ENCODE measurements around the gene SHANK3.

SHANK3 gene

GRCh38 chr22:50715250-50715649 is 42.6 kb downstream of the SHANK3 start:
- Histone ChIP-seq H3K9me3 (ENCODE audit: control insufficient read depth, low read length) (no peaks in the 10 kb centered on the region), H3K27ac (ENCODE audit: low read depth, low read length, severe bottlenecking) (no peak overlapping the region), H3K4me3 (ENCODE audit: extremely low read depth, insufficient read depth, low read length, poor library complexity, severe bottlenecking) (no peak overlapping the region), H3K36me3 (ENCODE audit: control insufficient read depth, insufficient read depth, low read length) (peaks cover 19% of the 10 kb centered on the region), H3K4me1 (ENCODE audit: control insufficient read depth, insufficient read depth, low read length, poor library complexity, severe bottlenecking) (no peaks in the 10 kb centered on the region)
- 96 to 100% methylated on average over 4 to 7 of the region's 9 CpGs for WGBS, 2 experiments (ENCODE audit: insufficient coverage in 2 of 2)

- no peak overlapping the region for H3K4me3 ChIP-seq (ENCODE audit: extremely low read depth, insufficient read depth, low read length, poor library complexity, severe bottlenecking)
- 94 to 97% methylated on average over 7 of the region's 7 CpGs for WGBS, 2 experiments (ENCODE audit: insufficient coverage in 2 of 2)
Measured at GRCh38 chr22:50715776-50716175, 43.2 kb downstream of the SHANK3 start.

GRCh38 chr22:50716290-50717024 is 43.8 kb downstream of the SHANK3 start:
- peaks cover 17% of the 10 kb centered on the region for H3K36me3 ChIP-seq (ENCODE audit: control insufficient read depth, insufficient read depth, low read length)
- H3K4me3 ChIP-seq (ENCODE audit: extremely low read depth, insufficient read depth, low read length, poor library complexity, severe bottlenecking), result no peak overlapping the region
- no peaks in the 10 kb centered on the region for H3K4me1 ChIP-seq (ENCODE audit: control insufficient read depth, insufficient read depth, low read length, poor library complexity, severe bottlenecking)
- no peak overlapping the region for H3K27ac ChIP-seq (ENCODE audit: low read depth, low read length, severe bottlenecking)
- 91 to 95% methylated on average over 7 to 12 of the region's 13 CpGs for WGBS, 2 experiments (ENCODE audit: insufficient coverage in 2 of 2)
- no peaks in the 10 kb centered on the region for H3K9me3 ChIP-seq (ENCODE audit: control insufficient read depth, low read length)

More at GRCh38 chr22:50715776-50716175, 43.2 kb downstream of the SHANK3 start:
- Histone ChIP-seq H3K27ac (ENCODE audit: low read depth, low read length, severe bottlenecking) (no peak overlapping the region), H3K36me3 (ENCODE audit: control insufficient read depth, insufficient read depth, low read length) (peaks cover 17% of the 10 kb centered on the region), H3K9me3 (ENCODE audit: control insufficient read depth, low read length) (no peaks in the 10 kb centered on the region), H3K4me1 (ENCODE audit: control insufficient read depth, insufficient read depth, low read length, poor library complexity, severe bottlenecking) (no peaks in the 10 kb centered on the region)

DNA sequence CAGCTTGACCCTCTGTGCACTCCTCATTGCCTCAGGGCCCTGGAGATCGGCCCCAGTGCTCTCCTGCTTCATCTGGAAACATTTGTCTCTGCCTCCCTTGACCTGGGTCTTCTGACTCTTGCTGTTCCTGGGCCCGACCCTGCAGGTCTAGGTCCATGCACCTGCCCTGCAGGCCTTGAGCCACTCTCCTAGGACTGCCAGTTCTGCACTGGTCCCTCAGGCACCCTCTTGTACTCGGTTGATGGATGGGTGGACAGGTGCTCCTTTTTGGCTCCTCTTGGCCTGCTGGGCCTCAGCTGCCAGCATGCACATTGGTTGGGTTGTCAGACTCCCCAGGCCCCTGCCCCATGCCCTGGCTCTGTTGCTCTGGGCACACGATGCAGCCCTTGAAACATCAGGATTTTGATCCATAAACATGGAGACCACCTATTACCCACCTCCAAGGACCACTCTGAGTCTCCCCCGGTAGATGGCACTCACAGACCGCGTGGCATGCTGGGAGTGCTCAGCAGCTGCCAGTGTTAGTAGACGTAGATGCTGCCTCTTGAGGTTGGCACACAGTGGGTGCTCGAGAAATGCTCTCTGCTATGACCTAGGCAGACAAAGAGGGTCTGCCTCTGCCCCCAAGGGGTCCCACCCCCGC is 45.2 kb downstream of the SHANK3 start:
- no peaks in the 10 kb centered on the region for H3K4me1 ChIP-seq (ENCODE audit: control insufficient read depth, insufficient read depth, low read length, poor library complexity, severe bottlenecking)
- H3K36me3 ChIP-seq (ENCODE audit: control insufficient read depth, insufficient read depth, low read length), result peaks cover 30% of the 10 kb centered on the region
- 85 to 90% methylated on average over 7 to 9 of the region's 10 CpGs for WGBS, 2 experiments (ENCODE audit: insufficient coverage in 2 of 2)
- H3K9me3 ChIP-seq (ENCODE audit: control insufficient read depth, low read length), result no peaks in the 10 kb centered on the region
- no peak overlapping the region for H3K27ac ChIP-seq (ENCODE audit: low read depth, low read length, severe bottlenecking)
- H3K4me3 ChIP-seq (ENCODE audit: extremely low read depth, insufficient read depth, low read length, poor library complexity, severe bottlenecking), result no peak overlapping the region

GRCh38 chr22:50718352-50718709 is 45.7 kb downstream of the SHANK3 start:
- H3K4me1 ChIP-seq (ENCODE audit: control insufficient read depth, insufficient read depth, low read length, poor library complexity, severe bottlenecking), result no peaks in the 10 kb centered on the region
- H3K36me3 ChIP-seq (ENCODE audit: control insufficient read depth, insufficient read depth, low read length), result peaks cover 34% of the 10 kb centered on the region
- no peak overlapping the region for H3K4me3 ChIP-seq (ENCODE audit: extremely low read depth, insufficient read depth, low read length, poor library complexity, severe bottlenecking)
- H3K27ac ChIP-seq (ENCODE audit: low read depth, low read length, severe bottlenecking), result no peak overlapping the region
- WGBS, 2 experiments (ENCODE audit: insufficient coverage in 2 of 2), result 86 to 95% methylated on average over 8 to 10 of the region's 10 CpGs
- no peaks in the 10 kb centered on the region for H3K9me3 ChIP-seq (ENCODE audit: control insufficient read depth, low read length)

GRCh38 chr22:50719814-50720300 is 47.2 kb downstream of the SHANK3 start:
- Histone ChIP-seq H3K27ac (ENCODE audit: low read depth, low read length, severe bottlenecking) (no peak overlapping the region), H3K4me1 (ENCODE audit: control insufficient read depth, insufficient read depth, low read length, poor library complexity, severe bottlenecking) (no peaks in the 10 kb centered on the region), H3K4me3 (ENCODE audit: extremely low read depth, insufficient read depth, low read length, poor library complexity, severe bottlenecking) (peak overlapping the region; percentile 5), H3K9me3 (ENCODE audit: control insufficient read depth, low read length) (no peaks in the 10 kb centered on the region), H3K36me3 (ENCODE audit: control insufficient read depth, insufficient read depth, low read length) (peaks cover 39% of the 10 kb centered on the region)
- 12 to 17% methylated on average over 21 to 37 of the region's 40 CpGs for WGBS, 2 experiments (ENCODE audit: insufficient coverage in 2 of 2)

GRCh38 chr22:50720301-50721256 is 48.0 kb downstream of the SHANK3 start:
- WGBS, 2 experiments (ENCODE audit: insufficient coverage in 2 of 2), result 19 to 21% methylated on average over 105 to 119 of the region's 132 CpGs
- H3K27ac ChIP-seq (ENCODE audit: low read depth, low read length, severe bottlenecking), result no peak overlapping the region
- H3K4me3 ChIP-seq (ENCODE audit: extremely low read depth, insufficient read depth, low read length, poor library complexity, severe bottlenecking), result peak overlapping the region; percentile 8
- H3K4me1 ChIP-seq (ENCODE audit: control insufficient read depth, insufficient read depth, low read length, poor library complexity, severe bottlenecking), result no peaks in the 10 kb centered on the region
- H3K36me3 ChIP-seq (ENCODE audit: control insufficient read depth, insufficient read depth, low read length), result peaks cover 34% of the 10 kb centered on the region
- no peaks in the 10 kb centered on the region for H3K9me3 ChIP-seq (ENCODE audit: control insufficient read depth, low read length)

DNA sequence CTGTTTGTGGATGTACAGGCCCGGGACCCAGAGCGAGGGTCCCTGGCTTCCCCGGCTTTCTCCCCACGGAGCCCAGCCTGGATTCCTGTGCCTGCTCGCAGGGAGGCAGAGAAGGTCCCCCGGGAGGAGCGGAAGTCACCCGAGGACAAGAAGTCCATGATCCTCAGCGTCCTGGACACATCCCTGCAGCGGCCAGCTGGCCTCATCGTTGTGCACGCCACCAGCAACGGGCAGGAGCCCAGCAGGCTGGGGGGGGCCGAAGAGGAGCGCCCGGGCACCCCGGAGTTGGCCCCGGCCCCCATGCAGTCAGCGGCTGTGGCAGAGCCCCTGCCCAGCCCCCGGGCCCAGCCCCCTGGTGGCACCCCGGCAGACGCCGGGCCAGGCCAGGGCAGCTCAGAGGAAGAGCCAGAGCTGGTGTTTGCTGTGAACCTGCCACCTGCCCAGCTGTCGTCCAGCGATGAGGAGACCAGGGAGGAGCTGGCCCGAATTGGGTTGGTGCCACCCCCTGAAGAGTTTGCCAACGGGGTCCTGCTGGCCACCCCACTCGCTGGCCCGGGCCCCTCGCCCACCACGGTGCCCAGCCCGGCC is 48.7 kb downstream of the SHANK3 start:
- H3K4me3 ChIP-seq (ENCODE audit: extremely low read depth, insufficient read depth, low read length, poor library complexity, severe bottlenecking), result no peak overlapping the region
- 89 to 92% methylated on average over 30 to 32 of the region's 32 CpGs for WGBS, 2 experiments (ENCODE audit: insufficient coverage in 2 of 2)
- H3K9me3 ChIP-seq (ENCODE audit: control insufficient read depth, low read length), result no peaks in the 10 kb centered on the region
- no peaks in the 10 kb centered on the region for H3K4me1 ChIP-seq (ENCODE audit: control insufficient read depth, insufficient read depth, low read length, poor library complexity, severe bottlenecking)
- H3K27ac ChIP-seq (ENCODE audit: low read depth, low read length, severe bottlenecking), result no peak overlapping the region
- H3K36me3 ChIP-seq (ENCODE audit: control insufficient read depth, insufficient read depth, low read length), result peaks cover 34% of the 10 kb centered on the region

DNA sequence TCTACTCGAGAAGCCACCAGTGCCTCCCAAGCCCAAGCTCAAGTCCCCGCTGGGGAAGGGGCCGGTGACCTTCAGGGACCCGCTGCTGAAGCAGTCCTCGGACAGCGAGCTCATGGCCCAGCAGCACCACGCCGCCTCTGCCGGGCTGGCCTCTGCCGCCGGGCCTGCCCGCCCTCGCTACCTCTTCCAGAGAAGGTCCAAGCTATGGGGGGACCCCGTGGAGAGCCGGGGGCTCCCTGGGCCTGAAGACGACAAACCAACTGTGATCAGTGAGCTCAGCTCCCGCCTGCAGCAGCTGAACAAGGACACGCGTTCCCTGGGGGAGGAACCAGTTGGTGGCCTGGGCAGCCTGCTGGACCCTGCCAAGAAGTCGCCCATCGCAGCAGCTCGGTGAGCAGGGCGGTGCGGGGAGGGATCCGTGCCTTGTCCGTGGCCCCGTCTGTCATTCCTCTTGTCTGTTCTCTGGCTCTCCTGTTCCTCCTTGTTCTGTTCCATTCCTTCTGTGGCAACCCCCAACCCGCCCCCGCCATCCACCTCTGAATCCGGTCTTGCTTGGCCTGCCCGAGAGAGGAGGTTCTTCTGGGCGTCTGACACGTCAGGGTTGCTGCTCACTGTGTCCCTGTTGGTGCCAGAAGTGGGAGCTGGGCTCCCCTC is 49.6 kb downstream of the SHANK3 start:
- no peak overlapping the region for H3K4me3 ChIP-seq (ENCODE audit: extremely low read depth, insufficient read depth, low read length, poor library complexity, severe bottlenecking)
- 92 to 93% methylated on average over 27 to 33 of the region's 33 CpGs for WGBS, 2 experiments (ENCODE audit: insufficient coverage in 2 of 2)
- H3K36me3 ChIP-seq (ENCODE audit: control insufficient read depth, insufficient read depth, low read length), result peaks cover 33% of the 10 kb centered on the region
- no peak overlapping the region for H3K27ac ChIP-seq (ENCODE audit: low read depth, low read length, severe bottlenecking)
- H3K9me3 ChIP-seq (ENCODE audit: control insufficient read depth, low read length), result no peaks in the 10 kb centered on the region
- H3K4me1 ChIP-seq (ENCODE audit: control insufficient read depth, insufficient read depth, low read length, poor library complexity, severe bottlenecking), result no peaks in the 10 kb centered on the region

Data from mesodermal cell (in vitro differentiated cells).